ES-I3 (cell line): ENCODE data around the gene NKX1-2.

Experiments
- H3K36me3 ChIP-seq: 2 replicates; pipeline ENCODE4 v1.6.1; 2013; ENCODE audit warnings: mild to moderate bottlenecking, low read length, control low read depth, moderate library complexity; ENCODE audit not compliant: insufficient read depth
- H3K4me1 ChIP-seq: 2 replicates; pipeline ENCODE4 v1.6.1; 2013; ENCODE audit warnings: mild to moderate bottlenecking, control low read depth, low read length; ENCODE audit not compliant: insufficient read depth
- H3K9ac ChIP-seq: 2 replicates; pipeline ENCODE4 v1.6.1; 2013; ENCODE audit warnings: low read depth, mild to moderate bottlenecking, low read length, moderate library complexity
- H3K9me3 ChIP-seq: 2 replicates; pipeline ENCODE4 v1.6.1; 2013; ENCODE audit warnings: mild to moderate bottlenecking, low read length, moderate library complexity; ENCODE audit not compliant: control insufficient read depth, insufficient read depth

NKX1-2 gene

DNA sequence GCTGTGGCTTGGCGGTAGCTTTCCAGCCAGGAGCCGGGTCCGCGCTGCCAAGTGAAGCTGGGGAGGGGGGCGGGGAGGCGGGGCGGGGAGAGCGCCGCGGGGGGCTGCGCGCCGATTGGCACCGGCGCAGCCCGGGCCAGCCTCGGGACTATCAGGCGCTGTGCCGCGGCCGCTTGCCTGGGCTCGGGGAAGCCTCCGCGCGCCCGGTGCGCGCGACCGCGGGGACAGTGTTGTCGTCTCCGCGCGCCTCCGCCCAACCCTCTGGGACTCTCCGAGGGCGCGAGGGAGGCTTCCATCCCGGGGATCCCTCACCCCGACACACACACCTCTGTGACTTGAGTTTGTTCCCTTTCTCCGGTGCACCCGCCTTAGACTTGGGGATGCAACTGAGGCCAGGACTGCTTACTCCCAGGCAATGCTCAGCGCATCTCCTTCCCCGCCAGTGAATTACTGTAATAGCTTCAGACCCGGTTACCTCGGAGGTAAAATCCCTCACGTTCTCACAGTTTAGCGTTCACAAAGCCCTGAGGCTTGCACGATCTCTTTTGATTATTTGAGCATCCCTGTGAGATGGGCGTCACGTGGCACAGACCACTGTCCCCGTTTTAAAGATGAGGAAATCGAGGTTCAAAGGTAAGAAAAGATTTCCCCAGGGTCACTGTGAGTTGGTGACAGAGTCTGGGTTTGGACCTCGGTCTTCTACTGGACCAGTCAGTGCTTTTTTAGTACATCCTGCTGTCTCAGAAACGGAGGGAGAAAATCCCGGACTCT lies at the start of gene NKX1-2:
TSS of gene NKX1-2 (minus strand) at position 24 of the 771 bp plus-strand sequence. CDS start 92 bp downstream, outside the sequence.
- peak within 1 kb of the TSS; percentile 57 for H3K9ac ChIP-seq
- peaks cover 27% of the 10 kb centered on the region for H3K4me1 ChIP-seq
- H3K36me3 ChIP-seq = no peaks in the 10 kb centered on the region
- H3K9me3 ChIP-seq = no peaks in the 10 kb centered on the region

GRCh38 chr10:124498056-124498455 lies 48.2 kb upstream of the NKX1-2 start:
- Histone ChIP-seq H3K9ac (no peak overlapping the region), H3K4me1 (no peaks in the 10 kb centered on the region; the same call in 1 of the 2 replicates), H3K36me3 (peaks cover 8% of the 10 kb centered on the region; the same call in 1 of the 2 replicates), H3K9me3 (peaks cover 4% of the 10 kb centered on the region; the same call in 1 of the 2 replicates)

GRCh38 chr10:124497196-124497881 lies 47.5 kb upstream of the NKX1-2 start:
- Histone ChIP-seq H3K36me3 (peaks cover 8% of the 10 kb centered on the region; the same call in 1 of the 2 replicates), H3K4me1 (no peaks in the 10 kb centered on the region; the same call in 1 of the 2 replicates), H3K9ac (no peak overlapping the region)

DNA sequence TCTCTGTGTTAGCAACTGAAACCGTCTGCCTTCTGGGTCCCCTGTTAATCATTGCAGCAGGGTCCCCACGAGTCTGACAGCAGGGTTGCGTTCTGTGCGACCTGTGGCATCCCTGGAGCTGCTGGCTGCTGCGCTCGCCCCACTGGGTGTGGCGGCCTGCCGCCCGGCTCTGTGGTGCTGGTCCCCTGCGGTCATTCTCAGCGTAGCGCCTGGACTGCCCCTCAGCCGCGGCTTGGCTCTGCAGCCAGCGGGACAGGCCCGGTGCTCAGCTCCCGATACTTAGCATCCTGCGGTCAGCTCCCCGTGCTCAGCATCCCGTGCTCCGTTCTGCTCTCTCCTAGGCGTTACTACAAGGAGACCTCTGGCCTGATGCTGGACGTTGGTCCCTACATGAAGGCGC lies 46.8 kb upstream of the NKX1-2 start:
- Histone ChIP-seq H3K9ac (no peak overlapping the region), H3K9me3 (peaks cover 4% of the 10 kb centered on the region; the same call in 1 of the 2 replicates), H3K4me1 (no peaks in the 10 kb centered on the region; the same call in 1 of the 2 replicates), H3K36me3 (peaks cover 8% of the 10 kb centered on the region; the same call in 1 of the 2 replicates)

More at GRCh38 chr10:124497196-124497881, 47.5 kb upstream of the NKX1-2 start:
- H3K9me3 ChIP-seq = peaks cover 4% of the 10 kb centered on the region; the same call in 1 of the 2 replicates

GRCh38 chr10:124496150-124496549 lies 46.3 kb upstream of the NKX1-2 start:
- Histone ChIP-seq H3K9ac (no peak overlapping the region), H3K4me1 (no peaks in the 10 kb centered on the region; the same call in 1 of the 2 replicates), H3K9me3 (peaks cover 4% of the 10 kb centered on the region; the same call in 1 of the 2 replicates), H3K36me3 (peaks cover 8% of the 10 kb centered on the region; the same call in 1 of the 2 replicates)

- Histone ChIP-seq H3K36me3 (peaks cover 6% of the 10 kb centered on the region; the same call in 1 of the 2 replicates), H3K9me3 (peaks cover 4% of the 10 kb centered on the region; the same call in 1 of the 2 replicates), H3K9ac (no peak overlapping the region), H3K4me1 (no peaks in the 10 kb centered on the region; the same call in 1 of the 2 replicates)
Observed at GRCh38 chr10:124495725-124496124, 45.9 kb upstream of the NKX1-2 start.

- no peaks in the 10 kb centered on the region; the same call in 1 of the 2 replicates for H3K4me1 ChIP-seq
Observed at GRCh38 chr10:124495162-124495561, 45.3 kb upstream of the NKX1-2 start.

DNA sequence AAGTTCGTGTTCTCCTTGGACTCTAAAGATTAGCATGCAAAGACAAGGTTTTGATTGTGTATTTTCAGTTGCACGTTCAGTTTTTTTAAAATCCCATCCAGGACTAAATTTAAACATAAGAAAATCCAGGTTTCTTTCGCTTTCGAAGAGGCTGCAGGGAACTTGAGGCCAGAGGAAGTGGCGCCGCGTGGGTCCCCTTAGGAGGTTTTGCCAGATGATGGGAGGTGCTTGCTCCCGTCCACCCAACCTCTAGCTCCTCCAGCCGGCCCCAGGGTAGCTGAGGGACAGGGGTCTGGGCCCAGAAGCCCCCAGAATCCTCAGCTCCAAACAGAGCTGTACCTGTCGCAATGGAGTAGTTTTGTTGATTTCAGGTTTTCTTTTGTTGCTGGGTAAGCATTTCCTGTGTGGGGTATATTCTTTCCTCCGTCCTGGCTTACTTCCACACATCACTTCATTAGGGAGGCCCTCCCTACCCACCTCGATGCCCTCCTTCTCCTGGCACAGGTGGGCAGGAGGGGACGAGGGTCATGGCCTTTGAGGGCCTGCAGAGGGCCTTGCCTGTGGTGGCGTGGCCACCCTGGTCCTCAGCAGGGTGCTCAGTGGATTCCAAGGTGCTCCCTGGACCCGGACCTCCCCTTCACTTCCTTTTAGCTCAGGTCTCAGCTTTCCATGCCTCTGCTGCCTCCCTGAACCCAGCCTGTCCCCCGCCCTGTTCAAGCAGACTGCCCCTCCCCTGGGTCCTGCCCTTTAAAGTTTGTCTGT lies 44.4 kb upstream of the NKX1-2 start:
- H3K36me3 ChIP-seq = peaks cover 4% of the 10 kb centered on the region; the same call in 1 of the 2 replicates
- no peak overlapping the region for H3K9ac ChIP-seq
- H3K4me1 ChIP-seq = no peaks in the 10 kb centered on the region; the same call in 1 of the 2 replicates
- H3K9me3 ChIP-seq = no peaks in the 10 kb centered on the region

More at GRCh38 chr10:124495162-124495561, 45.3 kb upstream of the NKX1-2 start:
- Histone ChIP-seq H3K9ac (no peak overlapping the region), H3K36me3 (peaks cover 4% of the 10 kb centered on the region; the same call in 1 of the 2 replicates), H3K9me3 (no peaks in the 10 kb centered on the region)

GRCh38 chr10:124493214-124493882 lies 43.5 kb upstream of the NKX1-2 start:
- no peaks in the 10 kb centered on the region for H3K9me3 ChIP-seq
- no peak overlapping the region for H3K9ac ChIP-seq
- H3K36me3 ChIP-seq = peaks cover 4% of the 10 kb centered on the region; the same call in 1 of the 2 replicates
- no peaks in the 10 kb centered on the region; the same call in 1 of the 2 replicates for H3K4me1 ChIP-seq

GRCh38 chr10:124492266-124492665 lies 42.4 kb upstream of the NKX1-2 start:
- no peaks in the 10 kb centered on the region; the same call in 1 of the 2 replicates for H3K4me1 ChIP-seq
- no peaks in the 10 kb centered on the region for H3K9me3 ChIP-seq
- H3K9ac ChIP-seq = no peak overlapping the region
- H3K36me3 ChIP-seq = peaks cover 4% of the 10 kb centered on the region; the same call in 1 of the 2 replicates

GRCh38 chr10:124491105-124491504 lies 41.3 kb upstream of the NKX1-2 start:
- Histone ChIP-seq H3K9ac (no peak overlapping the region), H3K9me3 (no peaks in the 10 kb centered on the region; the same call in 1 of the 2 replicates), H3K4me1 (no peaks in the 10 kb centered on the region; the same call in 1 of the 2 replicates), H3K36me3 (peaks cover 8% of the 10 kb centered on the region; the same call in 1 of the 2 replicates)

DNA sequence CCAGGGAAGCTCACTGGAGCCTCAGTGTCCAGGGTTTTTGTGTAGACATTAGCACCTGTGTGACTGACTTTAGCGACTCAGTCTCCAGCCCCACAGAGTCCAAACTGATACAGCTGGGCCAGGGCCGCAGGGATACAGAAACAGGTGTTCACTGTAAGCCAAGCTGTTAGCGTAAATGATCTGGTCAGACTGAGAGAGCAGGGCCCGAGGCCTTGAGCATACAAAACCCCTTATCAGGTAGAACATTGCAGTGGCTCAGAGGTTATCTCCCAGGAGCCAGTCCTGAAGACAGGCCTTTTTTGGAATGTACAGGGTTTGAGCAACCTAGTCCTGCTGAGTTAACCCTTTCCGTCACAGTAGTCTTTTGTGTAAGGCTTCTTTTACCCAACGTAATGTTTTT lies 36.8 kb upstream of the NKX1-2 start:
- H3K36me3 ChIP-seq = peaks cover 8% of the 10 kb centered on the region; the same call in 1 of the 2 replicates
- no peak overlapping the region for H3K9ac ChIP-seq
- H3K9me3 ChIP-seq = no peaks in the 10 kb centered on the region; the same call in 1 of the 2 replicates
- H3K4me1 ChIP-seq = peaks cover 4% of the 10 kb centered on the region; the same call in 1 of the 2 replicates

GRCh38 chr10:124484661-124485060 lies 34.8 kb upstream of the NKX1-2 start:
- Histone ChIP-seq H3K9ac (no peak overlapping the region), H3K36me3 (peaks cover 8% of the 10 kb centered on the region; the same call in 1 of the 2 replicates), H3K9me3 (no peaks in the 10 kb centered on the region; the same call in 1 of the 2 replicates), H3K4me1 (peaks cover 5% of the 10 kb centered on the region; the same call in 1 of the 2 replicates)
